Spleen (tissue), 11 donors: ENCODE measurements around the gene GPR75. TPM values are rescaled to one million over a fixed set of nuclear protein-coding genes. Genes with fewer than 3 reads are reported as not detected.
A peak's percentile ranks its signal among the peaks of the same experiment; 100 is the strongest.
"Not testable (repeated sequence)": the region's sequence is repeated elsewhere in the genome, so short reads cannot be mapped to it uniquely, and the experiment has no call there.

Experiments
- DNase-seq: peaks from one replicate; pipeline ENCODE4 v3.0.0-alpha.2; 2020
- H3K27ac ChIP-seq, 8 donors: fragments of 200-600 bp; sonication (generic) in 7 of 8; 1 replicate in 4 of 8; 2 replicates in 4 of 8; pipeline versions ENCODE4 v1.5.0 to v1.8.0; 2016 to 2021; ENCODE audit warnings: inconsistent platforms in 4 of 8, mild to moderate bottlenecking in 4 of 8, moderate library complexity in 1 of 8
- H3K27me3 ChIP-seq, 7 donors: fragments of 200-600 bp; sonication (generic) in 6 of 7; replicated peaks in 1 of 7; 1 replicate in 4 of 7; 2 replicates in 3 of 7; pipeline versions ENCODE4 v1.5.0 to v1.8.0; 2016 to 2021; ENCODE audit warnings: inconsistent platforms in 3 of 7, mild to moderate bottlenecking in 1 of 7
- H3K36me3 ChIP-seq, 6 donors: fragments of 200-600 bp; sonication (generic) in 5 of 6; 1 replicate in 4 of 6; 2 replicates in 2 of 6; pipeline versions ENCODE4 v1.5.0 to v1.8.0; 2016 to 2021; ENCODE audit warnings: inconsistent platforms in 2 of 6
- H3K4me1 ChIP-seq, 6 donors: fragments of 200-600 bp; sonication (generic) in 5 of 6; 1 replicate in 3 of 6; 2 replicates in 3 of 6; pipeline versions ENCODE4 v1.5.0 to v1.8.0; 2016 to 2021; ENCODE audit warnings: inconsistent platforms in 3 of 6
- H3K4me3 ChIP-seq, 8 donors: fragments of 200-600 bp; sonication (generic) in 7 of 8; 1 replicate in 4 of 8; 2 replicates in 4 of 8; pipeline versions ENCODE4 v1.5.0 to v1.8.0; 2016 to 2021; ENCODE audit warnings: inconsistent platforms in 4 of 8, mild to moderate bottlenecking in 4 of 8, moderate library complexity in 2 of 8
- H3K9me3 ChIP-seq, 8 donors: fragments of 200-600 bp; sonication (generic) in 7 of 8; 1 replicate in 4 of 8; 2 replicates in 4 of 8; pipeline versions ENCODE4 v1.5.0 to v1.8.0; 2016 to 2021; ENCODE audit warnings: inconsistent platforms in 4 of 8
- POLR2A ChIP-seq, 3 donors: fragments of 450-650 bp; IDR thresholded peaks; one replicate each; pipeline ENCODE4 v1.5.1; 2017; ENCODE audit warnings: antibody characterized with exemption in 3 of 3, mild to moderate bottlenecking in 1 of 3
- POLR2AphosphoS5 ChIP-seq, 3 donors: sonication (generic); formaldehyde crosslinking; IDR thresholded peaks; one replicate each; pipeline ENCODE4 v1.5.1; 2017; ENCODE audit warnings: antibody characterized with exemption in 3 of 3
- WGBS, 5 donors: extraction: QIAGEN DNeasy Blood & Tissue Kit in 3 of 5; methylation state at CpG; one replicate each; pipeline versions ENCODE4 v1.1.5 to v1.1.7; 2013 to 2018; 5-methylcytosine and 5-hydroxymethylcytosine counted together
- intact Hi-C: fragments of 100-400 bp; cut with DNase I; formaldehyde crosslinking; loops from one replicate; pipeline ENCODE4 v1.15.0; 2023; ENCODE audit warnings: low total_unique reads
- polyA plus RNA-seq, 3 donors: library from polyadenylated mRNA; stranded (reverse); fragments of 200-250 nt; gene quantifications; one replicate each; pipeline ENCODE4 v1.2.1, GENCODE V29; 2013
- total RNA-seq, 7 donors: library from RNA; depleted of rRNA in 3 of 7; stranded (reverse); fragments of >200 nt in 3 of 7; fragmentation: NEBNext Ultra II Directional in 4 of 7; extraction: Animal tissue kit (Norgen Biotek cat#: 25700) in 4 of 7; gene quantifications; one replicate each; pipeline versions ENCODE4 v1.1.0 to v1.2.1, GENCODE V29; 2016 to 2021
- TF ChIP-seq, protein P1 (sequence below), 11 experiments: fragments of 200-600 bp in 7 of 11; fragments of 450-650 bp in 4 of 11; sonication (generic) in 4 of 11; IDR thresholded peaks in 8 of 11; conservative IDR thresholded peaks in 3 of 11; 1 replicate in 7 of 11; 2 replicates in 4 of 11; pipeline versions ENCODE4 v1.4.0 to v1.8.0; 2016 to 2021; ENCODE audit warnings: antibody characterized with exemption in 11 of 11, inconsistent platforms in 4 of 11, mild to moderate bottlenecking in 1 of 11
- donor health status: healthy with polysubstance abuse.
- donor health status: DM: no; HTN: no; CAD: no; lungs with moderate emphysema.
- donor health status: DM: no; HTN: no; CAD: no.
- donor health status: Bipolar disorder and iron deficiency.
- donor health status: healthy.
- donor health status: DM: no; HTN: no; CAD: no.
- donor health status: DM: yes; HTN: yes; CAD: no.

The GPR75 gene
- total and polyA plus RNA-seq, 10 donors, result 0.08 to 10.9 (median 3.8) TPM

DNA sequence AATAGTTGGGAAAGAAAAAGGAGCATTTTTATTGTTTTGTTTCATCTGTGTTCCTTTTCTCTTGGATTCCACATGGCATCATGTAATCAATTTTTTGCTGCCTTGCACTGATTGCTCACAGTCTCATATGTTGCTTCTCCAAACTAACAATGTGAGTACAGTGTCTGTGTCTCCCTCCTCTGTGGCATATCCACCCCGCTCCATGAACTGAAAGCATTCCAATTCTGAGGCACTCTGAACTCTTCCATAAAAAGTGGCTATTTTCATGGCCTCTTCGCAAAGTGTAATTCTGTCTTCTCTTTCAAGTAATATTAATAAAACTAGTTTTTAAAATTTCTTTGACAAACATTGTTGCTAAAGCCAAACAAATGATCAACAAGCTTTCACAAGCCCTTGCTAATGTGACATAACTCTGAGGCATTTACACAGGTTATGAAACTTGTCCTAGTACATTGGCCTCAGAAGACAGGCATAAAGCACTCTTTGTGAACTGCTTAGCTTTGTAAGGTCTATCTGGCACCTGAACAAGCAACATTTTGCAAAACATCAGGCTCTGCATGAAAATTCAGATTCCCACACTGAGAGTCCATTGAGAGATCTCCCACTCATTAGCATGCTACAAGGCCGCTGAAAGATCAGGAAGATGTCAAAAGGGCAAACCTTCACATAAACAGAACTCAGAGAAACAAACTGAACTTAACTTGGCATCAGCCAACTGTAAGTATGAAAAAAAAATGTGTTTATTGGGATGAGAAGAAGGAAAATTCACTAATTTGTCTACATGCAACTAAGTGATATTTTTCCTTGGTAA lies 33.0 kb downstream of the GPR75 start:
- intact Hi-C loops, result no loop called here
- H3K27me3 ChIP-seq, result no peaks in the 10 kb centered on the region
- H3K9me3 ChIP-seq, result peaks cover 0 to 6% (median 2%) of the 10 kb centered on the region in 8 donors
- H3K4me1 ChIP-seq, result peaks cover 0 to 4% (median 0%) of the 10 kb centered on the region in 6 donors
- TF ChIP-seq POLR2AphosphoS5 (IDR thresholded peaks at IDR 0.05) (no peak), POLR2A (IDR thresholded peaks at IDR 0.05) (no peak)
- TF ChIP-seq, protein P1, sequence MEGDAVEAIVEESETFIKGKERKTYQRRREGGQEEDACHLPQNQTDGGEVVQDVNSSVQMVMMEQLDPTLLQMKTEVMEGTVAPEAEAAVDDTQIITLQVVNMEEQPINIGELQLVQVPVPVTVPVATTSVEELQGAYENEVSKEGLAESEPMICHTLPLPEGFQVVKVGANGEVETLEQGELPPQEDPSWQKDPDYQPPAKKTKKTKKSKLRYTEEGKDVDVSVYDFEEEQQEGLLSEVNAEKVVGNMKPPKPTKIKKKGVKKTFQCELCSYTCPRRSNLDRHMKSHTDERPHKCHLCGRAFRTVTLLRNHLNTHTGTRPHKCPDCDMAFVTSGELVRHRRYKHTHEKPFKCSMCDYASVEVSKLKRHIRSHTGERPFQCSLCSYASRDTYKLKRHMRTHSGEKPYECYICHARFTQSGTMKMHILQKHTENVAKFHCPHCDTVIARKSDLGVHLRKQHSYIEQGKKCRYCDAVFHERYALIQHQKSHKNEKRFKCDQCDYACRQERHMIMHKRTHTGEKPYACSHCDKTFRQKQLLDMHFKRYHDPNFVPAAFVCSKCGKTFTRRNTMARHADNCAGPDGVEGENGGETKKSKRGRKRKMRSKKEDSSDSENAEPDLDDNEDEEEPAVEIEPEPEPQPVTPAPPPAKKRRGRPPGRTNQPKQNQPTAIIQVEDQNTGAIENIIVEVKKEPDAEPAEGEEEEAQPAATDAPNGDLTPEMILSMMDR (IDR thresholded peaks at IDR 0.05 in 8 of 11, conservative IDR thresholded peaks at IDR 0.05 in 3 of 11), result no peak
- no peak overlapping the region for H3K27ac ChIP-seq
- no peak overlapping the region for H3K4me3 ChIP-seq
- WGBS, 5 donors, result 58 to 80% (median 73%) methylated on average over 3 of the region's 3 CpGs
- H3K36me3 ChIP-seq, result peaks cover 0 to 11% (median 0%) of the 10 kb centered on the region in 6 donors
- no peak for DNase-seq

DNA sequence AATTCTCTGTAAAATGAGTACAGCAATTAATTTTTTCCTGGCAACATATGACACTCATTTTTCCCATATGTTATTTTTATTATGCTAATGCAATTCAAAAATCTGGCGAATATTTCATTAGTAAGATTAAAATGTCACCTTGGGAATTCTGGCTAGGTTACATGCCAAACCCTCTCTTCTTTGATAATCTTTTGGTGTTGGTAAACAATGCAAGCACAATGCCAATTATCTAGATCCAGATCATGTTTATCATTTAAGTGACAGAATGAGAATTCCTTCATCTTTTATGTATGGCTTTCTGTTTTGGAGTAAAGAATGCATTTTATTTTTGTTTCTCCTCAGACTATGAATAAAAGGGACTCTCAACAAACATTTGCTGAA lies 33.7 kb downstream of the GPR75 start:
- no peak overlapping the region for H3K27ac ChIP-seq
- 75 to 92% (median 80%) methylated on average over 1 of the region's 1 CpG for WGBS, 5 donors
- intact Hi-C loops, result no loop called here

DNA sequence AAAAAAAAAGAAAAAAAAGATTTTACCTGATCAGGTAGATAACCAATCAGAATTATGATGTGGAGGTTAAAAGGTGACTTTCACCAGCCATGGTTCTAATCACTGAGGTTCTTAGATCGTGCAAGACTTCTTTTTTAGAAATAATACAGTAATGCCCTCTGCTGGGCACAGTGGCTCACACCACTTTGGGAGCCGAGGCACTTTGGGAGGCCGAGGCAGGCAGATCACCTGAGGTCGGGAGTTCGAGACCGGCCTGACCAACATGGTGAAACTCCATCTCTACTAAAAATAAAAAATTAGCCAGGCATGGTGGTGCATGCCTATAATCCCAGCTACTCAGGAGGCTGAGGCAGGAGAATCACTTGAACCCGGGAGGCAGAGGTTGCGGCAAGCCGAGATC lies 36.1 kb downstream of the GPR75 start:
- H3K4me3 ChIP-seq, H3K27me3 ChIP-seq, H3K4me1 ChIP-seq, intact Hi-C loops, DNase-seq, H3K9me3 ChIP-seq, H3K27ac ChIP-seq: not testable (repeated sequence)
- 84 to 96% (median 91%) methylated on average over 9 of the region's 9 CpGs for WGBS, 5 donors
- peaks cover 0 to 19% (median 12%) of the 10 kb centered on the region in 6 donors for H3K36me3 ChIP-seq
- TF ChIP-seq, protein P1 (IDR thresholded peaks at IDR 0.05 in 8 of 11, conservative IDR thresholded peaks at IDR 0.05 in 3 of 11), result peak in 2 of 11 experiments; percentile 9 to 12

More for the DNA sequence above, 33.7 kb downstream of the GPR75 start:
- no peak overlapping the region for H3K4me3 ChIP-seq
- TF ChIP-seq POLR2A (IDR thresholded peaks at IDR 0.05), result no peak
- no peak for TF ChIP-seq POLR2AphosphoS5 (IDR thresholded peaks at IDR 0.05)
- TF ChIP-seq, protein P1 (IDR thresholded peaks at IDR 0.05 in 8 of 11, conservative IDR thresholded peaks at IDR 0.05 in 3 of 11), result no peak
- H3K27me3 ChIP-seq, result no peaks in the 10 kb centered on the region
- peaks cover 0 to 6% (median 2%) of the 10 kb centered on the region in 8 donors for H3K9me3 ChIP-seq
- no peak for DNase-seq
- peaks cover 0 to 3% (median 0%) of the 10 kb centered on the region in 6 donors for H3K36me3 ChIP-seq
- H3K4me1 ChIP-seq, result peaks cover 0 to 4% (median 0%) of the 10 kb centered on the region in 6 donors

DNA sequence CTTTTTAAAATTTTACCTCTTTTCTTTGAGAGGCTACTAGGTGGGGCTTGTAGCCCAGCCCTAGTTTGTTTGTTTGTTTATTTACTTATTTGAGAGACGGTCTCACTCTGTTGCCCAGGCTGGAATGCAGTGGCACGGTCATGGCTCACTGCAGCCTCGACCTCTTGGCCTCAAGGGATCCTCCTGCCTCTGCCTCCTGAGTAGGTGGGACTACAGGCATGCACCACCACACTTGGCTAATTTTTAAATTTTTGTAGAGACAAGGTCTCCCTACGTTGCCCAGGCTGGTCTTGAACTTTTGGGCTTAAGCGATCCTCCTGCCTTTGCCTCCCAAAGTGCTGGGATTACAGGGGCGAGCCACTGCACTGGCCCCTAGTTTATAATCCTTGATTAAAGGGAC lies 38.0 kb downstream of the GPR75 start:
- Histone ChIP-seq H3K4me1 (peaks cover 0 to 4% (median 0%) of the 10 kb centered on the region in 6 donors), H3K36me3 (peaks cover 0 to 37% (median 24%) of the 10 kb centered on the region in 6 donors), H3K27ac (no peak overlapping the region), H3K4me3 (no peak overlapping the region), H3K27me3 (no peaks in the 10 kb centered on the region), H3K9me3 (no peaks in the 10 kb centered on the region)
- TF ChIP-seq POLR2A (IDR thresholded peaks at IDR 0.05), result no peak
- intact Hi-C loops, result no loop called here
- no peak for DNase-seq
- WGBS, 5 donors, result 81 to 93% (median 88%) methylated on average over 6 of the region's 6 CpGs
